HG03139 (cell line): ENCODE data around the gene ZNF830.
"Not testable (repeated sequence)": the region's sequence is repeated elsewhere in the genome, so short reads cannot be mapped to it uniquely, and the experiment has no call there.

Experiments used
- ATAC-seq: cut with Tn5 transposase; IDR thresholded peaks from one replicate; pipeline ENCODE4 v1.9.1; 2021; ENCODE audit not compliant: unreplicated experiment

Gene ZNF830, protein sequence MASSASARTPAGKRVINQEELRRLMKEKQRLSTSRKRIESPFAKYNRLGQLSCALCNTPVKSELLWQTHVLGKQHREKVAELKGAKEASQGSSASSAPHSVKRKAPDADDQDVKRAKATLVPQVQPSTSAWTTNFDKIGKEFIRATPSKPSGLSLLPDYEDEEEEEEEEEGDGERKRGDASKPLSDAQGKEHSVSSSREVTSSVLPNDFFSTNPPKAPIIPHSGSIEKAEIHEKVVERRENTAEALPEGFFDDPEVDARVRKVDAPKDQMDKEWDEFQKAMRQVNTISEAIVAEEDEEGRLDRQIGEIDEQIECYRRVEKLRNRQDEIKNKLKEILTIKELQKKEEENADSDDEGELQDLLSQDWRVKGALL

DNA sequence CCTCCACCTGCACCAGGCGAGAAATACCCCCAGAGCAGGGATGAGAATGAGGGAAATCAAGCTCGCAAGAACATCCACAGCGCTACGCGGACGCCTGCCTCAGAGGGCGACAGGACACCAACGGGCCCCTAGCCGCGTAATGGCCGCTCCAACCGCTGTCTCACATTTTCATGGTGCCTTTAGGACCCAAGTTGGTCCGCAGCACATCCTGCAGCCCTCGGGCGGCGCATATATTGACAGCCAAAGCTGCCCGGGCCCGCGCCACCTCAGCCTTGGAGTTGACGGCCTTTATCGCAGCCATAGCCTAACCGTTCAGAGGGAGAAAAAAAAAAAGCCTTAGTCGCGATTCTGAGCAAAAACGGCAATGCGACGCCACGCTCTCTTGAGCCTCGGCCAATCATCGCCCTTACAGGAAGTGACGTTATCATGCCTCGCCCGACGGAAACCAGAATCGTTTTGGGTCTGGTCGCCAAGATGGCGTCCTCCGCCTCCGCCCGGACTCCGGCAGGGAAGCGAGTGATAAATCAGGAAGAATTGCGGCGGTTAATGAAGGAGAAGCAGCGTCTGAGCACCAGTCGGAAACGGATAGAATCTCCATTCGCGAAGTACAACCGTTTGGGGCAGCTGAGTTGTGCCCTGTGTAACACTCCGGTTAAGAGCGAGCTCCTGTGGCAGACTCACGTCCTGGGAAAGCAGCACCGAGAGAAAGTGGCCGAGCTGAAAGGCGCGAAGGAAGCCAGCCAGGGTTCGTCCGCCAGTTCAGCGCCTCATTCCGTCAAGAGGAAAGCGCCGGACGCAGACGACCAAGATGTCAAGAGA lies at the start of gene ZNF830, which contains the start of gene CCT6B:
TSS of gene ZNF830 (plus strand) at position 448 of the 819 bp plus-strand sequence. CDS start at position 475, 27 bp downstream.
TSS of gene CCT6B (minus strand) at position 368 of the 819 bp plus-strand sequence. CDS start at position 301, 67 bp downstream.
- peak; percentile 89 for ATAC-seq

DNA sequence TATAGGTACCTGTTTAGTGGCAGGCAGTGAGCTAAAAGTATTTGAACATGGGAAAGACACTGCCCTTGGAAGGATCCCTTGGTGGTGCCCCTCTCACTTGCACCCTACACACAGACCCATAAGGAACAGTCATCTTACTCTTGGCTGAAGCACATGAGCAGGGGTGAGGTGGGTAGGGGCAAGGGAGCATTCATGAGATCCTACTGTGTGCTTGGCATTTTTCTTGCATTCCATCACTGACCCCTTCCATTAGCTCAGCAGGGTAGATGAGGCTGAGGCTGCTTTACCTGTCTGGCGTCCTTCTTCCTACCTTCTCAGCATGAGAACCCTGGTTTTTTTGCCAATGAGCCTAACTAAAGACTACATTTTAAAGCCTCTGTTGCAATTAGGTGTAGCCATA lies 48.3 kb upstream of the ZNF830 start:
- ATAC-seq: no peak

DNA sequence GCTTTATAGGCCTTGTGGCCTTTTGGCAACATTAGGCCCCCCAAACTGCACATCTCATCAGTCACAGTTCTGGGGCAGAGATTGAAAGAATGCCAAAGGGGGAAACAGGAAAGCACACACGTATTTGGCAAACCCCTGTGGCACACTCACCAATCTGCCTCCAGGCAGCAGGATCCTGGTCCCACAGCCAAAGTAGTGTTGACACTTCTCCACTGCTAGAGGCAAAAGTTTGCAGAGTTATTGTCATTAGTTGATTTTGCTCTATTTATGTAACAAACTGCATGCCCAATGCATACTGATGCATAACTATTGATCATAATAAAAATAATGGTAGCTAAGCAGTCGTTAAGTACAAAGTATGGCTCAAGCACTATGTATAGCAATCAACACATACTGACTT lies 45.2 kb upstream of the ZNF830 start:
- no peak for ATAC-seq

DNA sequence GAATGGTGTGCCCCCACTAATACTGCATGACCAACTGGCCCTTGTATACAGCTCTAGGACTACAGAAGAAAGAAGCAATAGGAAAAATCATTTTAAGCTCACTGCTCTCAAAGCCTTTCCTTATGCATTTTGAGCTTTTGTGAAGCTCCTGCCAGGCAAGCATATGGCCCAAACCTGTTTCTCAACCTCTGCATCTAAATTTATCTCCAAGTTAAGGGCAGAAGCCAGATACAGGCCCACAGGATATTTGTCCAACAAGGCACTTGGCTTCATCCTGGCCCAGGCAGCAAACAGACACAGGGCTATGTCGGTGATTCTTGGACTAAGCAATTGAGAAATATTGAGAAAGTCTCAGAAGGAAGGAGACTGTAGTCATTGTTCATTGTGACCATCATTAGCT lies 44.0 kb upstream of the ZNF830 start:
- ATAC-seq: no peak

DNA sequence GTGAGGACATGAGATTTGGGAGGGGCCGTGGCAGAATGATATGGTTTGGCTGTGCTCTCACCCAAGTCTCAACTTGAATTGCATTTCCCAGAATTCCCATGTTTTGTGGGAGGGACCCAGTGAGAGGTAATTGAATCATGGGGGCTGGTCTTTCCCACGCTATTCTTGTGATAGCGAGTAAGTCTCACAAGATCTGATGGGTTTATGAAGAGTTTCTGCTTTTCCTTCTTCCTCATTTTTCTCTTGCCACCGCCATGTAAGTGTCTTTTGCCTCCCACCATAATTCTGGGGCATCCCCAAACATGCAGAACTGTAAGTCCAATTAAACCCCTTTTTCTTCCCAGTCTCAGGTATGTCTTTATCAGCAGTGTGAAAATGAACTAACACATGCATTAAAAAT lies 40.7 kb upstream of the ZNF830 start:
- ATAC-seq: no peak

DNA sequence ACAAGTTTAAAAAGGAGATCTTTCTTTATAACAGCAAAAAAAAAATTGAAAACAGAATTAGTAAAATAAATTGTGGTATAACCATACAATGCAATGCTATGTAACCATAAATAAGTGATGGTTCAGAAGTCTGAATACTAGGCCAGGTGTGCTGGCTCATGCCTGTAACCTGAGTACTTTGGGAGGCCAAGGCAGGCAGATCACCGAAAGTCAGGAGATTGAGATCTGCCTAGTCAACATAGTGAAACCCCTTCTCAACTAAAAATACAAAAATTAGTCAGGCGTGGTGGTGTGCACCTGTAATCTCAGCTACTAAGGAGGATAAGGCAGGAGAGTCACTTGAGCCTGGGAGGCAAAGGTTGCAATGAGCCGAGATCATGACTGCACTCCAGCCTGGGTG lies 34.7 kb upstream of the ZNF830 start:
- no peak for ATAC-seq

DNA sequence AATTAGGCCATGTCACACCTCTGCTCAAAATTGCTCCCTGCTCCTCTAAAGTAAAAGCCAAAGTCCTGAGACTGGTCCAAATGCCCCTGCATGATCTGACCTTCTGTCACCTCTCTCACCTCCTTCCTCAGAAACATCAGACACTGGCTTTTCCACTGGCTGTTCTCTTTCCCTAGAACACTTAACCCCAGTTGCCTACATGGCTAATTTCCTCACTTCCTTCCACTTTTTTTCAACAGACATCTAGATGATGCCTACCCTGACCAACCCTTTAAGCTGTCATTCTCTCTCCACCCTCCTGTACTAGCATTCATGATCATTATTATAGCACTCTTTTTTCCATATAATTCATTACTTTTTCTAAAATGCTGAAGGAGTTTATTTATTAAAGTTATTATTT lies 31.1 kb upstream of the ZNF830 start:
- ATAC-seq: no peak

DNA sequence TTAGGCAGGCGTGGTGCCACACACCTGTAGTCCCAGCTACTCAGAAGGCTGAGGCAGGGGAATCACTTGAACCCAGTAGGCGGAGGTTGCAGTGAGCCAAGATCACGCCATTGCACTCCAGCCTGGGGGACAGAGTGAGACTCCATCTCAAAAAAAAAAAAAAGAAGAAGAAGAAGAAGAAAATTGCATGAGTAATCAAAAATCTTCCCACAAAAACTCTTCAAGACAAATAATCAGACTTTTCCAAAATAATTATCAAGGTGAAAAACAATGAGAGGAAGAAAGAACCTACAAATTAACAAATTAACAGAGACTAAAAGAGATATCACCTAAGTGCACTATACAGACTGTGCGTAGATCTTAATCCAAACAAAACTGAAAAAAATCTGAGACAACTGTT lies 10.6 kb upstream of the ZNF830 start:
- ATAC-seq: not testable (repeated sequence)

DNA sequence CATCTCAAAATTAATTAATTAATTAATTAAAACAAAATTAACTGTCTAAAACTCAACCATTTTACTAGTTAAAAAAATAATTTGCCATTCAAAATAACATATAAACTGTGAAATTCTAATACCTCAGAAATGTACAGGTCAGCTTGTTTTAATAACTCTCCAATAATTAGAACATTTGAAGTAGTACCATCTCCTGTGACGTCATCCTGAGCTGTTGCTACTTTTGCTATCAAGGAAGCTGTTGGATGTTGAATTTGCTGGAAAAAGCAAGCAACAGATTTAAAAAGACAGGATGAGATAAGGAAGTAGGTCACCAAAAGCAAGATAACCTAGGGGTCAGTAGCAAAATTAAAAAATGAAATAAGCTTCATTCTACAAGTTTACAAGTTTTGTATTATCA lies 2.9 kb upstream of the ZNF830 start:
- no peak for ATAC-seq

DNA sequence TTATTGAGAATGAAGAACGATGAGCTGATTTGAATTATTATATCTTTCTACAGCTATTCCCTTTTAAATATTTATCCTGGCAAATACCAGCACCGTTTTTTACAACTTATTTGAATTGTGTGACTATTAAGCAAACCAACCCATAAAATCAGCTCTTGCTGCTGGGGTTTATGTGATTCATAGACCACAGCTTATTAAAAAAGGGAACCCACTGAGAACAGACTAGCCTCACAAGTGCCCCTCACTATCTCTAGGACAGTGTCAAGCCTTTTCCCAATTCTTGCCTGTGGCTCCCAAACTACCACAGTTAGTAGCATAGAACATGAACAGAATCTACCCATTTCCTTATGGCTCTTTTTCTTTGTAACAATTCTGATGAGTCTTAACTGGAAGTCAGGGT lies 12.8 kb downstream of the ZNF830 start:
- no peak for ATAC-seq

DNA sequence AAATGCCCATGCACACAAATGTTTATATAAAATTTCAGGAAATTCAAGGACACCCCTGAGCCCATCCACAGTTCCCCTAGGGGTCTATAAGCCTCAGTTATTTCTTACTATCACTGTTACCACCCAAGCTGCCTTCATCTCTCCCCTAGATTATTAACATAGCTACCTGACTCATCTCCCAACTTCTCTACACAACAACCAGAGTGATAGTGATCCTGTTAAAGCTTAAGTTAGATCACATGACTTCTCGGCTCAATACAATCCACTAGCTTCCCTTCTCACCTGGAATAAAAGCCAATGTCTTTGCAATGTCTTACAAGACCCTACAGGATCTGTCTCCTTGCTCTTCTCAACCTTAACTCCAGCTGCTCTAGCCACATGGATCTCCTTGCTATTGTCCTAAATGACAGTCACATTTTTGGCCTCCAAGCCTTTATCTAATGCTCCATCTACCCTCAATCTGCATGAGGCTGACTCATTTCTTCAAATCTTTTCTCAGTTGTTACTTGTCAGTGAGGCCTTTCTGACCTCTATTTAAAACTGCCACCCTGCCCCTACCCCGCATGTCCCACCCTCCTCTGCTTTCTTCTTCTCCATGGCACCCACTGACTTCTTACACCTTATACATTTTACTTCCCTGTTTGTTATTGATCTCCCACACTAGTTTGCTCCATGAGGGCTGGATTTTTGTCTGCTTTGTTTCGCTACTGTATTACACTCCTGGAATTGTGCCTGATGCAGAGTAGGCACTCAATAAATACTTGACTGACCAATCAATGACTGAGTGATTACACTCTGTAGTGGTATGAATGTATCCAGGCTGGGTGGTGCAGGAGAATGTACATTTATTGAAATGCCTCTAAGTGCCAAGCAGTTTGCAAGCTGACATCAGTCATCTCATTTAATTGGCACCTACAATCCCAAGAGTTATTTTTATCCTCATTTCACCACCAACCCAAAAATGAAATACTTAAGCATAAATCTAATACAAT lies 13.8 kb downstream of the ZNF830 start:
- ATAC-seq: no peak

DNA sequence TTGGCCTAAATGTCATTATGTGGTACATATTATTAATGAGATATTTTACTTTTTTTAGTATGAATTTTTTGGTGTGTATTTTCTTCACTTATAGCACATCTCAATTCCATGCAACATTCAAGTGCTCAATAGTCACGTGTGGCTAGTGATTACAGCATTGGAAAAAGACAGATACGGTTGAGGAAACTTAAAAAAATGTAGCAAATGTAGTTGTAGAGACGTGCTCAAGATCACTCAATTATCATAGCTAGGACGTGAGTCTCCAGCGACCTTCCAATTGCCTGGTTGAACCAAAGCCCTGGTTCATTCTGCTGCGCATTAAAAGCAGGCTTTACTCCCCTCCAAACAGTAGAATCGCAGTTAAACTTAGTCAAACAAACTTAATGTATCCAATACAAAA lies 17.8 kb downstream of the ZNF830 start:
- no peak for ATAC-seq

DNA sequence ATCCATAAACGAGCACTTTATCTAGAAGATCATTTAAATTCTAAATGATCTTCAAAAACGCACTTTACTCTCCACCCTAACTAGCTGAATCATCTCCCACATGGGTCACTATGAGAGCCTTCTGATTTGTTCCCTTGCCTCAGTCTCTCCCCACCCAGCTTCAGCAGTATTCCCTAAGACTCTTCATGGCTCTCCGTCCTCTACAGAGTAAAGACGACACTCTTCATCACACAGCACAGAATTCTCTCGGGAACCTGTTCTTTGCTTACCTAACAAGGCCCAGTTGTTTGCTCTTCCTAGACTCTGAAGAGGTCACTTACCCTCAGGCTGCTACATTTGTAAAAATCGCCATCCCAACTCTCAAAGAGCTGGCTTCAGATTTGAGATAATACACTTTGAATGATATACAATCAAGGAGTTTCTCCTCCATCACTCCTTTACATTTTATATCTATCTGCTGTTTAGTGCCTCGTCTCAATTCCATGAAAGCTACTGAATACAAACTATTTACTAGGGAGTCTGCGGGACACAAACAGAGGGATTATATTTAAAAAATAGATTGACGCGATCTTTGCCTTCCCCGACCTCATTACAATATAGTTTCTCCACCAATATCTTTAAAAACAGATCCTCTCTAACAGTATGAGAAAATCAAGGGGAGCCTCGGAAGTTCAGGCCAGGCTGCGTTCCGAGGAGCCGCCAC lies 18.5 kb downstream of the ZNF830 start:
- ATAC-seq: no peak

DNA sequence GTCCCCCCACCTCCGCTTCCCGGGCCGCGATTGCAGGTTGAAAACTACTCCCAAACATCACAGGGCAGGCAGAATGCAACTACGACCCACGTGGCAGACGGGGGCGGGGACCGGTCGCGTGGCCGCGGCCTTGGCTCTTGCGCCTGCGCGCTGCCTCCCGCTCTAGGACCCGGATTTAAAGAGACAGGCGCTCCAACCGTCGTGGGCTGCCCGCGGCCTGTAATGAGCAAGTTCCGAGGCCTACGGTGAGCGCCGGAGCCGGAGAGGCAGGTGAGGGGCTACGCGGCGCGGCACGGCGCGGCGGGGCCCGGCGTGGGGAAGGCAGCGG lies 19.0 kb downstream of the ZNF830 start, which contains the start of gene LIG3:
TSS of gene LIG3 (plus strand) at position 160 of the 328 bp plus-strand sequence. CDS start 2,494 bp downstream, outside the sequence.
- peak; percentile 60 for ATAC-seq

DNA sequence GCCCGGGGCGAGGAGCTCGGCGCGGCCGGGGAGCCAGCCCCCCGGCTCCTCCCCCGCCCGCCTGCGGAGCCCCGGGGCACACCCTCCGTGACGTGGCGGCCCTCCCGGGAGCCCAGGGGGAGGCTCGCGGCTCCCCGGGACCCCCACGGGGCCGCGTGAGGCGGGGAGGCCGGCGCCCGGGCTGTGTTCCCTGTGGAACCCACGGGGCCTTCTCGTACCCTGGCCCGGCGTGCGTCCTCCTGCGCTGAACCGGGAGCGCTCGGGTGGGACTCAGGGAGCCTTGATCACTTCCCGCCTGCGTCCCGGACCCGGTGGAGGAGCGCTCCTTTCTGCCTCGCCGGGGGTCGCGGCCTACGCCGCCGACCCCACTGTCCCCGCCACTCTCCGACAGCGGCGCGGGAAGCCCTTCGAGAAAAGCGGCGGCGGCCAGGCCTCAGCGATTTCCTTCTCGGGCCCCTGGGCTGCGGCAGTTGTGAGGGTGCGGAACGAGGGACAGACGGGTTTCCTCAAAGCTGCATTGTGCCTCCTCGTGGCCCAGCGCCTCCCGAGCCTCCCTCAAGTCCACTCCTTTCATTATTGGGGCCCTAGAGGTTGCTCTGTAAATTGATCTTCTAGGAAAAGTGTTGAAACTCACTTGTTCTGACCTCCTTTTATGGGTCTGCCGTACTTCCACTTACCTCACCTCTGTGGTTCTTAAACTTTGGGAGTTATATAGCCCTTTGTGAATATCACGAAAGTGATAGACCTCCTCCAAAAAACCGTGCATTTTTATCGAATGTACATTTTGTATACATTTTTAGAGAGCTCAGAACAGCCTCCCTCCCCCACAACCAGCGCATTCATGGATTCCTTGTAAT lies 19.6 kb downstream of the ZNF830 start:
- ATAC-seq: peak; percentile 73

DNA sequence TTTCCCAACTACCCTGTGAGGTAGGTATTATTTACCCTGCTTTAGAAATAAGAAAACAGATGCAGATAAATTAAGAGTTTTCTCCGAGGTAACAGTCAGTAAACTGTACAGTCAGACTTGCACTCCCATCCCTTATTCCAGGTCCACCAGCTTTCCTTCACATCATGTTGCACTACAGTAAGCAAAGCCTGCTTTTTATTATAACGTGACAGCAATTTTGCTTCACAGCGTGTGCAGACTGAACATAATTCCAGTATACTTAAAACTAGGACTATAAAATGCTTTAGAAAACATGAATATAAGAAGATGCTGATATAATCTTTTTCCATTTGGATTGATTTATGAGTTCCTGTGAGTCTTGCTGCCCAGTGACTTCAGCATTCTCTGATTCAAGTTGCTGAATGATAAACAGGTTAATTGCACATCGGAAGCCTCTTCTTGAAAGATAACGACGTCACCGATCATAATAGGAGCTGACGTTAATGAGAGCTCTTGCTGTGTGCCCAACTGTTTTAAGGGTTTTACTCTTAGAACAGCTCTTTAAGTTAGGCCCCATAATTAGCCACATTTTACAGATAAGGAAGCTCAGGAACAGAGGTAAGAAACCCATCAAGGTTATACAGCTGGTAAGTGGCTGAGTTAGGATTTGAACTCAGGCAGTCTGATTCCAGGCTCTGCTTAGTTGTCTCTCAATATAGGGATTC lies 20.4 kb downstream of the ZNF830 start:
- no peak for ATAC-seq

DNA sequence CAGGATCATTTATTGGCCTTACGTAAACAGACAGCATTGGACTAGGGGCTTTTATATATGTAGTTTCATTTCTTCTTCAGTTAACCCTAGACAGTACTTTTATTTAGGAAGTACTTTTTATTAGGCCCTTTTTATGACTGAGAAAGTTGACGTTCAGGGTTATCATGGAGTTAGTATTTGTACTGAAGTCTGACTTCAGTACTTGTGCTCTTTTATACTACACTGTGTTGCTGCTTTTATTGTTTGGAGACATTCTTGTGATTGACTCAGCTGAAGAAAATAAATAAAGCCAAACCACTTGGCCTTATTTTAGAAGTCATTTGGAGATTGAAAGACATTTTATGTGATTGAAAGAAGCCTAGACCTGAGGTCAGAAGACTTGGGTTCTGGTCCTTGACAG lies 25.9 kb downstream of the ZNF830 start:
- ATAC-seq: no peak

DNA sequence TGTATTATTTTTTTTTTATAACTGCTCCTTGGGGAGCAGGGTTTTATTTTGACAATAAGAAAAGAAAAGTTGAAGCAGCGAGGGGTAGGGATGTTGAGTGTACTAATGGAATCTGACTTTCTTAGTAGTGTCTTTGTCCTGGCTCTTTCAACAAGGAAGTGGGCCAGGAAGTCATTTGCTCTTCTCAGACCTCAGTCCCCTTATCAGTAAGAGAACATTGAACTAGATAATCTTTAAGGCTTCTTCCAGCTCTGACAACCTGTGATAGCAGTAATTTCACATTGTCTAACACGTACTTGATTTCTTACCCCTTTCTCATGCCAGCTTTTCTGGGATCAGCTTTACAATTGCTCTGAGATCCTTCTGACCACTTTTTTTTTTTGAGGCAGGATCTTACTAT lies 27.3 kb downstream of the ZNF830 start:
- no peak for ATAC-seq

DNA sequence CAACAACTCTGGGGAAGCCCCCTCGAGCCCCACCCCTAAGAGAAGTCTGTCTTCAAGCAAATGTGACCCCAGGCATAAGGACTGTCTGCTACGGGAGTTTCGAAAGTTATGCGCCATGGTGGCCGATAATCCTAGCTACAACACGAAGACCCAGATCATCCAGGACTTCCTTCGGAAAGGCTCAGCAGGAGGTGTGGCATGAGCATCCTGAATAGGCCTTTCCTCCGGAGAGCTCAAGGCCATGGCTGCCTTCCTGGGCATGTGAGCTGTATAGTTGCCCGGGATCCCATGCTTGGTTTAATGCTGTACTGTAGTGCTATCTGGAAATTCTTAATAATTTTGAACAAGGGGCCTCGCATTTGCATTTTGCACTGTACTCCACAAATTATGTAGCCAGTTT lies 28.1 kb downstream of the ZNF830 start:
- ATAC-seq: no peak
